Activated naive CD8-positive, alpha-beta T cell (primary cell): ENCODE results near the gene TSC2.
"Not testable (repeated sequence)": the region's sequence is repeated elsewhere in the genome, so short reads cannot be mapped to it uniquely, and the experiment has no call there.

Source experiments
- H3K27ac Mint-ChIP-seq: one replicate; pipeline ENCODE4 v1.8.0; 2021; ENCODE audit warnings: mixed read lengths
- H3K27me3 Mint-ChIP-seq: one replicate; pipeline ENCODE4 v1.8.0; 2021; ENCODE audit warnings: mixed read lengths
- H3K36me3 Mint-ChIP-seq: one replicate; pipeline ENCODE4 v1.8.0; 2021; ENCODE audit warnings: mixed read lengths
- H3K4me1 Mint-ChIP-seq: one replicate; pipeline ENCODE4 v1.8.0; 2021; ENCODE audit warnings: low read depth, mixed read lengths
- H3K4me3 Mint-ChIP-seq: one replicate; pipeline ENCODE4 v1.8.0; 2021; ENCODE audit warnings: mild to moderate bottlenecking, mixed read lengths
- H3K9me3 Mint-ChIP-seq: one replicate; pipeline ENCODE4 v1.8.0; 2021; ENCODE audit warnings: low read depth, mixed read lengths

TSC2 gene

GRCh38 chr16:2087748-2088631 lies 40.2 kb downstream of the TSC2 start:
- Mint-ChIP-seq H3K9me3 (no peaks in the 10 kb centered on the region), H3K4me1 (peaks cover 2% of the 10 kb centered on the region), H3K36me3 (no peaks in the 10 kb centered on the region), H3K27me3 (no peaks in the 10 kb centered on the region), H3K4me3 (no peak overlapping the region), H3K27ac (no peak overlapping the region)

DNA sequence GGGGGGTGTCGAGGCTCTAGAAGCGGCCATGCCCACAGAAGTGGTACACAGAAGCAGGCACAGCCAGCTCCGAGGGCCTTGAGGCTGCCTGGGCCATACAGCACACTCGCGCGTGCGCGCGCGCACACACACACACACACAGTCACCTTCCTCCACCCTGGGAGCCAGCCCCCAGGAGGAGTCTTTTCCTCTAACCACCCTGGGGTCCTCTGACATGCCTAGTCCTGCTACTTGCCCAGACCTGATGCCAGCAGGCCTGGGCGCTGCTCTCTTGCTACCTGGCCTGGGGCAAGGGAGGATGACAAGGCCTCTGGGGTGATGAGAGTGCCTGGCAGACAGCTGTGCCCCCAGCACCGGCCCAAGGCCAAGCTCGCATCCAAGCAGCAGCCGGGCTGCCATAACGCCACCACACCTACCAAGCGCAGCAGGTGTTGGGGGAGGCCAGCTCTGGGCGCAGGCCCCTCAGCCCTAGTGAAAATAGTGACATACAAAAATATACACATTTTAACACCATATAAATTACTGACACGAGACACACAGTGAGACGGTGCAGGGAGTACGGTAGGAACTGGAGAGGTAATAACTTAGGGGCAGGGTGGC lies 41.1 kb downstream of the TSC2 start:
- no peak overlapping the region for H3K27ac Mint-ChIP-seq
- no peak overlapping the region for H3K4me3 Mint-ChIP-seq
- no peaks in the 10 kb centered on the region for H3K36me3 Mint-ChIP-seq
- H3K27me3 Mint-ChIP-seq, result no peaks in the 10 kb centered on the region
- H3K9me3 Mint-ChIP-seq, result no peaks in the 10 kb centered on the region
- H3K4me1 Mint-ChIP-seq, result no peaks in the 10 kb centered on the region

- no peak overlapping the region for H3K4me3 Mint-ChIP-seq
- H3K27me3 Mint-ChIP-seq, result no peaks in the 10 kb centered on the region
- H3K9me3 Mint-ChIP-seq, result no peaks in the 10 kb centered on the region
- no peaks in the 10 kb centered on the region for H3K36me3 Mint-ChIP-seq
- H3K4me1 Mint-ChIP-seq, result no peaks in the 10 kb centered on the region
- no peak overlapping the region for H3K27ac Mint-ChIP-seq
Measured at GRCh38 chr16:2089706-2090480, 42.1 kb downstream of the TSC2 start.

DNA sequence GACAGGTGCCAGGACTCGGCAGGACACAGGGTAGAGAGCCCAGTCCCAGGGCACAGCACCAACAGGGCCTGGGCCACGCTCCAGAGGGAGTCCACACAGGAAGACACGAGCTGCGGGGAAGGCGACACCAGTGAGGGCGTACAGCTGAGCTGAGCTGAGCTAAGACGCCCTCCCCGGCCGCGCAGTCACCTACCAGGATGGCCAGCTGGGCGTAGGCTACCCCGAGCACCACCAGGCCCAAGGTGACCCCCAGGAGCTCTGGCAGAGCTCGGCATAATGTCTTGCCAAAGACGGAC lies 42.6 kb downstream of the TSC2 start:
- H3K36me3 Mint-ChIP-seq, result no peaks in the 10 kb centered on the region
- H3K4me1 Mint-ChIP-seq, result no peaks in the 10 kb centered on the region
- H3K27ac Mint-ChIP-seq, result no peak overlapping the region
- no peaks in the 10 kb centered on the region for H3K27me3 Mint-ChIP-seq
- H3K9me3 Mint-ChIP-seq, result no peaks in the 10 kb centered on the region
- no peak overlapping the region for H3K4me3 Mint-ChIP-seq

GRCh38 chr16:2090777-2091546 lies 43.2 kb downstream of the TSC2 start:
- no peaks in the 10 kb centered on the region for H3K27me3 Mint-ChIP-seq
- no peaks in the 10 kb centered on the region for H3K4me1 Mint-ChIP-seq
- no peaks in the 10 kb centered on the region for H3K9me3 Mint-ChIP-seq
- no peak overlapping the region for H3K27ac Mint-ChIP-seq
- no peak overlapping the region for H3K4me3 Mint-ChIP-seq
- H3K36me3 Mint-ChIP-seq, result no peaks in the 10 kb centered on the region

- Mint-ChIP-seq H3K4me1 (no peaks in the 10 kb centered on the region), H3K36me3 (no peaks in the 10 kb centered on the region), H3K27ac (no peak overlapping the region), H3K9me3 (no peaks in the 10 kb centered on the region), H3K4me3 (no peak overlapping the region), H3K27me3 (no peaks in the 10 kb centered on the region)
Measured at GRCh38 chr16:2091547-2092255, 43.9 kb downstream of the TSC2 start.

DNA sequence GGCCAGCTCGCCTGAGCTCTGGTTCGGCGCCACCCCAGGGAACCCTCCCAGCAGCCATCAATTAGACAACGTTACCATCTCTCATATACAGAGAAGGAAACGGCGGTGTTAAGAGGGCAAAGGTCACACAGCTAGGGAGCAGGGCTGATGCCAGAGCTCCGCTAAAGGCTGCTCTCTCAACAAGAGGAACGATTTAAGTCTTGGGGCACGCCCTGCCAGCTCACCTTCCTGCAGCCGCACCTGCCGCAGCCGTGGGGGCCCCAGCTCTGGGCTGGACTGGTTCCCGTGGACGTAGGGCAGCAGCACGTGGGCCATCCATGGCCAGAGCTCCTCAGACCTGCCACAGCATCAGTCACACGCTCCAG lies 44.5 kb downstream of the TSC2 start:
- H3K4me3 Mint-ChIP-seq, result no peak overlapping the region
- H3K27me3 Mint-ChIP-seq, result no peaks in the 10 kb centered on the region
- H3K36me3 Mint-ChIP-seq, result no peaks in the 10 kb centered on the region
- H3K4me1 Mint-ChIP-seq, result no peaks in the 10 kb centered on the region
- no peak overlapping the region for H3K27ac Mint-ChIP-seq
- H3K9me3 Mint-ChIP-seq, result no peaks in the 10 kb centered on the region

DNA sequence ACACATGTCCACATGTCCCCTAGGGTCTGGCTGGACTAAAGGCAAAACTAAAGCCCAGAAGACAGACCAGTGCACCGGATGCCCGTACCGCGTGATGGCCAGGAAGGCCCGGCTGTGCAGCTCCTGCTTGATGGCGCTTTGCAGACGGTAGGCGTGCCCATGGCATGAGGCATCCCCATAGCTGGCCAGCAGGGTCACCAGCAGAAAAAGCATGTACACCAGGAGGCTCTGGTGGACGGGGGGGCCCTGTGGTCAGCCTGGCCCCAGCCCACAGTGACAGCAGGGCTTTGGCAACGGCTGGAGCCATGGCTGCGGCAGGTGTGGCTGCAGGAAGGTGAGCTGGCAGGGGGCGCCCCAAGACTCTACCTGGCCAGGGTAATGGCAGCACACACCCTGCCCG lies 45.1 kb downstream of the TSC2 start:
- no peak overlapping the region for H3K27ac Mint-ChIP-seq
- H3K4me1 Mint-ChIP-seq, result no peaks in the 10 kb centered on the region
- no peak overlapping the region for H3K4me3 Mint-ChIP-seq
- H3K9me3 Mint-ChIP-seq, result no peaks in the 10 kb centered on the region
- H3K27me3 Mint-ChIP-seq, result no peaks in the 10 kb centered on the region
- H3K36me3 Mint-ChIP-seq, result no peaks in the 10 kb centered on the region

DNA sequence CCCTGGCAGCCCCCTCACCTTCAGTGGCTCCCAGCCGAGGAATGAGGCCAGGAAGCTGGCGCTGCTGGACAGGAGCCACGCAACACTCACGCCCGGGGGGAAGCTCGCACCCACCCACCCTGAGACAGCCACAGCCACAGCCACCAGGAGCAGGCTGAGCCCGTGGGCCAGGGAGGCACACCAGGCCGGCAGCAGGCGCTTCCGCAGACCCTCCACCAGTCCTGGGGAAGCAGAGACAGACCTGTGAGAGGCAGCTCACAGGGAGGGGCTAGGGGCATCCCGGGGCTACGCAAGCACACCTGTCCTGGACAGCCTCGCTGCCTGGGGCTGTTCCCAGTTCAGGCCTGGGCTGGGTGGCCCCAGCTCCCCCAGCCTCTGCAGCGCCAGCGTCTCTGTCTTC lies 46.0 kb downstream of the TSC2 start:
- Mint-ChIP-seq H3K4me3 (no peak overlapping the region), H3K4me1 (no peaks in the 10 kb centered on the region), H3K36me3 (no peaks in the 10 kb centered on the region), H3K9me3 (no peaks in the 10 kb centered on the region), H3K27me3 (no peaks in the 10 kb centered on the region), H3K27ac (no peak overlapping the region)

DNA sequence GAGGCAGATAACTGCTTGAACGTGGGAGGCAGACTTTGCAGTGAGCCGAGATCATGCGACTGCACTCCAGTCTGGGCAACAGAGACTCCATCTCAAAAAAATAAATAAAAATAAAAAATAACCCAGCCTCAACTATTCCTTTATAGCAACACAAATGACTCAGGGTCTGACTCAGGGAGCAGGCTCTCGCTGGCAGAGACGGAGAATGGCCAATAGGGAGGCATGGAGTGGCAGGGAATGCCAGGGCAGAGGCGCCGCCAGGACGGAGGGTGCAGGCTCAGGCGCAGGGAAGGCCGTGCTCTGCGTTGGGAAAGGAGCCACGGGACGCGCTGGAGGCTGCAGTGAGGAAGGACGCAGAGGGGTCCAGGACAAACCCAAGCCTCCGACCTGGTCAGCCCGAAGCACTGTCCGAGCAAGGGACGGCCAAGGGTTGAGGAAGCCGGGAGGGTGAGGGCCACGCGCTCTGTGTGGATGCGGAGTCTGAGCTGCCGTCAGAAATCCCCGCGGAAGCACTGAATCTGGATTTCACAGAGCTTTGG lies 47.6 kb downstream of the TSC2 start:
- H3K9me3 Mint-ChIP-seq, result no peaks in the 10 kb centered on the region
- no peaks in the 10 kb centered on the region for H3K4me1 Mint-ChIP-seq
- no peak overlapping the region for H3K27ac Mint-ChIP-seq
- H3K27me3 Mint-ChIP-seq, result no peaks in the 10 kb centered on the region
- H3K4me3 Mint-ChIP-seq, result no peak overlapping the region
- H3K36me3 Mint-ChIP-seq, result no peaks in the 10 kb centered on the region

DNA sequence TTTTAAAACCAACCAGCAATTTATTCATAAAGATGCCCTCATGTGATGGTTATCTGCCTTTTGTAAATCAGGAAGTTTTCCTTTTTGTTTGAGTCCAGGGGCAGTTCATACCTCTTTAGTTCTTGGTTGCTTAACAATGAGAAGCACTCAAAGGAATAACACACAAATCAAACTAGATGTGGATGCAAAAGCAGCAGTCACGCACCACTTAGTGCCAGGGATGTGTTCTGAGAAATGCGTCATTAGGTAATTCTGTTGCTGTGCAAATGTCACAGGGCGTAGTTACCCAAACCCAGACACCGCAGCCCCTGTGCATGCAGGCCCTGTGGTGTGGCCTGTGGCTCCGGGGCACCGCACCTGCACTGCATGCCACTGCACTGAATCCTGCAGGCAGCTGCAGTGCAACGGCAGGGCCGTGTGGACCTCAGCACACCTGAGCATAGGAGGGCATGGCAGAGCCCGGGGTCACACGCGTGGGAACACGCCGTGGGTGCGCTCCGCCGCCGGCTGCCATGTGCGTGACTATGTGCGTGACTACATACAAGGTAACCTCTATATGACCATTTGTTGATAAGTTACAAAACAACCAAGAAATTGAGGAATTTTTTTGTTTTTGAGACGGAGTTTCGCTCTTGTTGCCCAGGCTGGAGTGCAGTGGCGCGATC lies 48.3 kb downstream of the TSC2 start:
- Mint-ChIP-seq H3K27me3 (no peaks in the 10 kb centered on the region), H3K36me3 (no peaks in the 10 kb centered on the region), H3K9me3 (no peaks in the 10 kb centered on the region), H3K4me1 (no peaks in the 10 kb centered on the region), H3K4me3 (no peak overlapping the region), H3K27ac (no peak overlapping the region)

GRCh38 chr16:2096853-2097595 lies 49.2 kb downstream of the TSC2 start:
- Mint-ChIP-seq H3K9me3 (no peaks in the 10 kb centered on the region), H3K4me3 (no peak overlapping the region), H3K36me3 (no peaks in the 10 kb centered on the region), H3K4me1 (no peaks in the 10 kb centered on the region), H3K27me3 (no peaks in the 10 kb centered on the region), H3K27ac (no peak overlapping the region)

DNA sequence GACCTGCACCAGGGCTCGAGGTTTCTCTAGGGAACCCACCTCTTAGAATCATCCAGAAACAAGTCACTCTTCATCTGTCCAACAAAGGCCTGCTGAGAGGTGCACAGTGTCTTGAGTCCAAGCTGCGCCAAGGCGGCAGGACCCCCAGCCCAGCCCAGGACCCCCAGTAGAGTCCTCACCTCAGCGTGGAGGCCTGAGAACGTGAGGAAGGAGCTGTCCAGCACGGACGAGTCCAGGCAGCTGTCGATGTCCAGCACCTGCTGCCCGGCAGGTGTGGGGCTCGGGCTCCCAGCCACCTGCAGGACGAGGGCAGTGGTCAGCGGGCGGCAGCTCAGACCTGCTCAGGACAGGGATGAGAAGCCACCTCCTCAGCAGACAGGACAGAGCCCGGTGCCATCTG lies 49.9 kb downstream of the TSC2 start:
- not testable (repeated sequence) for H3K9me3 Mint-ChIP-seq, H3K27ac Mint-ChIP-seq, H3K4me3 Mint-ChIP-seq, H3K27me3 Mint-ChIP-seq, H3K4me1 Mint-ChIP-seq, H3K36me3 Mint-ChIP-seq
